ENCODE data around the gene PPP1R15A.
"Not testable (repeated sequence)": the region's sequence is repeated elsewhere in the genome, so short reads cannot be mapped to it uniquely, and the experiment has no call there.

The PPP1R15A gene

GRCh38 chr19:48913114-48913889 is 41.1 kb downstream of the PPP1R15A start:
- H3K27ac ChIP-seq, result 0 out of 2 replicates have a peak overlapping the region, but pooled peaks have one; percentile 7
- ChIA-PET CTCF (interaction anchor here (0.9 kb wide), 1 partner anchor 57 kb away, joined by 3 read pairs; no protein-coding TSS in a partner anchor), POLR2A (ENCODE audit: low non-redundant PET) (no interaction called here)
- no peak for DNase-seq (ENCODE audit: low spot score)
- no peak for TF ChIP-seq CTCF (conservative IDR thresholded peaks at IDR 0.05; ENCODE audit: low read depth)

- POLR2A ChIA-PET (ENCODE audit: low non-redundant PET), result no interaction called here
- DNase-seq (ENCODE audit: low spot score), result no peak
- CTCF ChIA-PET, result interaction anchor here (0.6 kb wide), 1 partner anchor 18 kb away, joined by 3 read pairs; no protein-coding TSS in a partner anchor
- TF ChIP-seq CTCF (conservative IDR thresholded peaks at IDR 0.05; ENCODE audit: low read depth), result no peak
- no peak overlapping the region for H3K27ac ChIP-seq
These were observed 42.0 kb downstream of the PPP1R15A start for GRCh38 chr19:48914181-48914580.

- CTCF ChIA-PET, result no interaction called here
- no peak overlapping the region; the same call in 1 of the 2 replicates for H3K27ac ChIP-seq
- POLR2A ChIA-PET (ENCODE audit: low non-redundant PET), result no interaction called here
- no peak for DNase-seq (ENCODE audit: low spot score)
- no peak for TF ChIP-seq CTCF (conservative IDR thresholded peaks at IDR 0.05; ENCODE audit: low read depth)
These were observed 43.5 kb downstream of the PPP1R15A start for GRCh38 chr19:48915757-48916156.

GRCh38 chr19:48918071-48918470 is 45.9 kb downstream of the PPP1R15A start:
- H3K27ac ChIP-seq, result peak overlapping the region; percentile 25
- ChIA-PET POLR2A (ENCODE audit: low non-redundant PET) (interaction anchor here (0.6 kb wide), 1 partner anchor 49 kb away, joined by 4 read pairs; no protein-coding TSS in a partner anchor), CTCF (no interaction called here)
- no peak for TF ChIP-seq CTCF (conservative IDR thresholded peaks at IDR 0.05; ENCODE audit: low read depth)
- no peak for DNase-seq (ENCODE audit: low spot score)

- DNase-seq (ENCODE audit: low spot score), result no peak
- ChIA-PET CTCF (no interaction called here), POLR2A (ENCODE audit: low non-redundant PET) (no interaction called here)
- no peak overlapping the region for H3K27ac ChIP-seq
- no peak for TF ChIP-seq CTCF (conservative IDR thresholded peaks at IDR 0.05; ENCODE audit: low read depth)
These were observed 46.6 kb downstream of the PPP1R15A start for GRCh38 chr19:48918801-48919247.

- POLR2A ChIA-PET (ENCODE audit: low non-redundant PET); DNase-seq (ENCODE audit: low spot score); CTCF ChIA-PET; H3K27ac ChIP-seq: not testable (repeated sequence)
These were observed 47.0 kb downstream of the PPP1R15A start for GRCh38 chr19:48919271-48919670.

- TF ChIP-seq CTCF (conservative IDR thresholded peaks at IDR 0.05; ENCODE audit: low read depth), result no peak
- ChIA-PET CTCF (no interaction called here), POLR2A (ENCODE audit: low non-redundant PET) (interaction anchor here (1.0 kb wide), 1 partner anchor 9 kb away, joined by 5 read pairs; no protein-coding TSS in a partner anchor)
- DNase-seq (ENCODE audit: low spot score), result no peak
- H3K27ac ChIP-seq, result no peak overlapping the region
These were observed 48.7 kb downstream of the PPP1R15A start for GRCh38 chr19:48920949-48921348.

All from RWPE1 (cell line).